ENCODE data around the gene CRIM1.

The CRIM1 gene

GRCh38 chr2:36396878-36397539 is 41.4 kb downstream of the CRIM1 start:
- DNase-seq (ENCODE audit: low read depth in 1 of 2, low spot score in 1 of 2) = no peak

DNA sequence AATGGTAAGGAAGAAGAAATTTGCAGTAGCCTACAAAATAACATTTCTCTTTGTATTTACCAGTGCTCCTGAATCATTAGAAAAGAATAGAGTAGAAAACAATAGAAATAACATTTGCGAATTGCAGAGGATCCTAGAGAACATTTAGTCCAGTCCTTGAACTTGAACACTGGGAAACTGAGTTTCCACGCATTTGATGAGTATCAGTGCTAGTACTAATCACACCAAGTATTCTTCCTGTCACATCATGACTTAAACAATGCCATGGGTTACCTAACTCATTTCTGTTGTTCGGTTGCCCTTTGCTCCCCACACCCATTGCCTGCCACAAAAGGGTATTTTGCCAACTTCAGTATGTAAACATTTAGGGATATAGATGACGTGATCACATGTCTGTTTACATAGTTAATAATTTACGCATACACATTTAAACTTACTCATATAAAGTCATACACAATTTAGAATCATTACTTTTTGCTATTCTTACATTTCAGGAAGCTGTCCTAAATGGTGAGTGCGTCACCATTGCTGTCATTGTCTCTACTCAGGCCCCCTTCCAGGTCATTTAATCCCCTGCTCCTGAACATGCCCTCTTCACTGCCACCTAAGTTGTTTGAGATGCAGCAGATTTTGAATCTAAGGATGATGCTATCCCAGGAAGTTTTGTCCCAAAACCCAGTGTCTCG is 42.3 kb downstream of the CRIM1 start:
- DNase-seq (ENCODE audit: low read depth in 1 of 2, low spot score in 1 of 2) = no peak

- no peak for DNase-seq (ENCODE audit: low read depth in 1 of 2, low spot score in 1 of 2)
Measured at GRCh38 chr2:36399050-36399449, 43.5 kb downstream of the CRIM1 start.

DNA sequence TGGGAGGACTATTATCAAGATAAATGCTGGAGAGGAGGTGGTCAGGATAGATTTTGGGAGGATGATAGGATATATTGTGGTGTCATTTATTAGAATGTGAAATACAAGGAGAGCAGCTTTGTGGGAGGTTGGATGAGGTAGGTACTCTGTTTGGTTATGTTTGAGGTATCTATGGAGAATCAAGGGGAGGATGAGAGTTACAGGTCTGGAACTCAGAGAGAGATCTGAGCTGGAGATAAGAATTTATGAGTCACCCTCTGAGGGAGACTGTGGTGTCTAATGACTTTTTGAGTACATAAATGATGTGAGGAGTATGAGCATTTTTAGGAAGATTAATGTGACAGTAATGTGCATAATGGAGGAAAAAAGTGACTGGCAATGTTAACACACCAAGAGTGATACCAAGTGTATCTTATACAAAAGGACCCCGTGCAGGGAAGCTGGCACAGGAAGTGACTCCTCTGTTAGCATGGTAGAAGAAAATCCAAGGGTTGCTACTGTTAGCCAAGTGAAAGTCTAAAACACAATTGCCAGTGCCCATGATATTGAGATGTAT is 48.2 kb downstream of the CRIM1 start:
- no peak for DNase-seq (ENCODE audit: low read depth in 1 of 2, low spot score in 1 of 2)

DNA sequence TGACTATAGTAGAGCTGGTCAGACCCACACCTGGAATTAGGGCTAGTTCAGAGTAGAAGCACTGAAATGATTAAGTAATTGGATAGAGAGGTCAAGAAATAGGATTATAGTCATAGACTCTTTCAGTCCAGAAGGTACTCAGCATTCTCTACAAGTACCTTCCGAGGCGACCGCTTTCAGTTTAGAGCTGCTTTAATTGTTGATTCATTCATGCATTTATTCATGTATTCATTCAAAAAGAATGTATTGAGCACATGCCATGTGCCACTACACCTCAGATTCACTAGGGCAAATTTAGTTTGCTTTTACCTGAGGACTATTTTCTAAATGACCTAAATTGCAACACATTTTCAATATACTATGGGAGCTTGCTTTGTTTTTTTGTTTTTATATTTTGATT is 48.7 kb downstream of the CRIM1 start:
- DNase-seq (ENCODE audit: low read depth in 1 of 2, low spot score in 1 of 2) = no peak

DNA sequence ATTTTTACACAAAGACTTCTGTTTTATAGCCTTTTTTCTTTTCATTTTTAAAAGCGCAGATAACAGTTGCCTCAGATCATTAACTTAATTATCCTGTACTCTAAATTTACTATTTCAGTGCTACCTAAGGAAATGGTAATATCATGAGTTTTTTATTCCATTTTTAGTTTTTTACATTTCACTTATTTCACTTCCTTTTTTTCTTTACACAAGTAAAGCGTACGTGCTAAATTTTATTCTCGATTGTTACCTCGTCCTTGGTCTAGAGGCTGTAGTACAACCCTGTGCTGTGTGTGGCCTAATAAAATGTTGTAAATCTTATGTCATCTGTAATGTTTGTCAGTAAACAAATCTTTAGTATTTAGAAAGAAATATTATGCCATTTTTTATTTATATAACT is 49.2 kb downstream of the CRIM1 start:
- DNase-seq (ENCODE audit: low read depth in 1 of 2, low spot score in 1 of 2) = no peak

DNA sequence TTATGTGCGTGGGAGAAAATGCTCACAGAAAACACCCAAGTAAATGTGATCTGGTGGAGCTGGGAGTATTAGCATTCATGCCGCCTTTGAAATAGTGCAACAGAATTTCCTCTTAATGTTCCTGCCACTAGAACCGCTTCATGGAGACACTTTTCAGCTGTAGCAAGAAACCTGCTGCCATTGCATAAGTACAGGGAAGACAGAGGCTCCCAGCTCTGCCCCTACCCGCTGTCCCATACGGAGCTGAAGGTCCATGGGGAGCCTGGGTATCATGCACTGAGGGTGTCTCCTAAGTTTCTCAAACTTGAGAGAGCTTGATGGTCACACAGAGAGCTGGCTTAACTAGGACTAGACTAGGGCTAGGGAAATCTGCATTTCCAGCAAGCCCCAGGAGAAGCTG is 49.6 kb downstream of the CRIM1 start:
- DNase-seq (ENCODE audit: low read depth in 1 of 2, low spot score in 1 of 2) = no peak

GRCh38 chr2:36406296-36406695 is 50.7 kb downstream of the CRIM1 start:
- no peak for DNase-seq (ENCODE audit: low read depth in 1 of 2, low spot score in 1 of 2)

- DNase-seq (ENCODE audit: low read depth in 1 of 2, low spot score in 1 of 2) = no peak
Measured at GRCh38 chr2:36407413-36407812, 51.8 kb downstream of the CRIM1 start.

GRCh38 chr2:36408198-36408703 is 52.7 kb downstream of the CRIM1 start:
- no peak for DNase-seq (ENCODE audit: low read depth in 1 of 2, low spot score in 1 of 2)

DNA sequence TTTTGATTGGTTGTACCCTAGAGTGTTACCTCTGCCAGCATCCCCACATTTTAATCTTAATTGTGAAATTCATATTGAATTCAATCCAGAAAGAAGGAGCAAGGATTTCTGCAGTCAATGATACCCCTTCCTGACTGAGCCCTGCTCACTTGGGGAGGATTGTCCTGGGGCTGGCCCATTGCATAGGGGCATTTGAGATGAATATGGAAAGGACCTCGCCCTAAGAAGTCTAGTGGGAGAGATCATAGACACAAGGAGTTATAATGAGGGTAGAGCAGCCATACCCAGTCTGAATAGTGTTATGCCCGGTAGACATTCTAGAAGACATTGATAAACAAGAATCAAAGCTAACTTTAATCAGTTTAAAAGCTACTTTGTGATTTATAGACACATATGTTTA is 53.8 kb downstream of the CRIM1 start:
- DNase-seq (ENCODE audit: low read depth in 1 of 2, low spot score in 1 of 2) = no peak

DNA sequence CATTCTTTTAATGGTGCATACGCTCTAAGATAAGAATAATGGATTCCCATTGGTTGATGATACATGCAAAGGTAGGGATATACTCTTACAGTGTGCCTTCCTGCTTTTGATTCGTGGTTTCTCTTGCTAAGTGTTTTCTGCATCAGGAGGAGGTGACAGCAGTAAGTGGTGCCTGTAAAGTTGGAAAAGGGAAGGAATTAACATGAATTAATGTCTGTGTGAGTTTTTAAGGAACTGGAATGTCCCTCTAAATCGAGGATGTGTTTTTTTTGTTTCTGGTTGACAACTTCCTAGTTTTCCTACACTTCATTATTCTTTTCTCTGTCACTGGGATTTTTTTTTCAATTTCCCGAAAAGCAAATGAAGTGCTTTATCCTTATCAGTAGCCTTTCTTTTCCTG is 54.4 kb downstream of the CRIM1 start:
- DNase-seq (ENCODE audit: low read depth in 1 of 2, low spot score in 1 of 2) = no peak

DNA sequence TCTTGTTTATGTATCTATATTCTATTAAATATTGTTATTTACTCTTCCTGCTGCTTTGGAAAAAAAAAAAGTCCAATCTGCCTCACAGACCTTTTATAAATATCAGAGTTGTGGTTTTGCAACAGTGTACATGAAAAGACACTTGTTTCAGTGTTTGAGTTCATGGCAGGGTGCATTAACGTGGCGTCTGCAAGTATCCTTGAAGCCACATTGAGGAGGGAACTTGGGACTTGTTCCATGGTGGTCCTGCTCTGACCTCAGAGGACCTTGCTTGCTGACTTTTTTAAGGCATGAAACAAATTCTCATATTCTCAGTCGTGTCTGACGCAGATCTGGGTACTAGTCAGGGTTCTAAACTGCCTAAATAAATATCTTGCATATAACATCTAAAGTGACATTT is 55.1 kb downstream of the CRIM1 start:
- no peak for DNase-seq (ENCODE audit: low read depth in 1 of 2, low spot score in 1 of 2)

DNA sequence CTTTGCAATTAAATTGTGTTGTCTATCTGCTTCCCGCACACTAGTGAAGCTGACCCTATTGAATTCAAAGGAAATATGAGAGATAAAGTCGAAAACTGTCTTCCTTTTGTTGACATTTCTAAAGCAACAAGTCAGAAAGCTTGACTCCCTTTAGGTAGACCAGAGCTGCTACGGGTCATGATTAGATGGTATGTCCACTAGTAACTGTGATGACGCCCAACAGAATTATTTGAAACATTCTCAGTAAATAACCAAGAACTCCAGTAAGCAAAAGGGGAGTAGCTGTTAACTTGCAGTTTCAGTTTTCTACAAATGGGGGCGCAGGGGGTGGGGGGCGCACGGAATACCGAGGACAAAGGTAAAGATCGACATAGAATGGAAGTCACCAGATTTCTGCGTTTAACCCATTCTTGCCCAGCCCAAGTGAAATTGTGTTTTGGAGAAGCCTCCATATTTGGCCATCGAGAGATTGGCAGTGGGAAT is 56.4 kb downstream of the CRIM1 start:
- DNase-seq (ENCODE audit: low read depth in 1 of 2, low spot score in 1 of 2) = no peak

GRCh38 chr2:36413218-36413617 is 57.6 kb downstream of the CRIM1 start:
- DNase-seq (ENCODE audit: low read depth in 1 of 2, low spot score in 1 of 2) = no peak

GRCh38 chr2:36414307-36414706 is 58.7 kb downstream of the CRIM1 start:
- DNase-seq (ENCODE audit: low read depth in 1 of 2, low spot score in 1 of 2) = no peak

DNA sequence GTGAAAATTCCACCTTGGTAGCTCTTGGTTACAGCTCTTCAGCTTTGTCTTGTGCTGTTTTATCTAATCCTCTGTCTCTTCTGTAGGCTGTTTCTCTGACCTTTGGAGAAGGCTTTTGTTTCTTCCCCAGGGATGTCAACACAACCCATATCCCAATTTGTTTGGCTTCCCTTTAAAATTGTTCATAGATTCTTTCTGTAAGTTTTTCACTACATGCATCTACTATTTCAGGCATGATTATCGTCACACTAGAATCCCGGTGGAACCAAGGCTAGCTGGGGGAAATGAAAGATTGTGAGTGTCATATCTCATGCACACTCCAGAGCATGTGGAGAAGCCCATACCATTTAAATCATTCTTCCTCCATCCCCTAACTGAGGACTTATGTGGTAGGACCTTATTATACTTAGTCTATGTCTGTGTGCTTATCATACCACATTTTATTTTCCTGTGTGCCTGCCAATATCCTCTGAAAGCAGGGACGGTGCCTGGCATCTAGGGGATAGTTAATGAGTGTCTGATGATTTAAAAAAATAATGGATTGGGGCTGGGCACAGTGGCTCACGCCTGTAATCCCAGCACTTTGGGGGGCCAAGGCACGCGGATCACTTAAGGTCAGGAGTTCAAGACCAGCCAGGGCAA is 59.9 kb downstream of the CRIM1 start:
- no peak for DNase-seq (ENCODE audit: low read depth in 1 of 2, low spot score in 1 of 2)

GRCh38 chr2:36416370-36417165 is 61.0 kb downstream of the CRIM1 start:
- no peak for DNase-seq (ENCODE audit: low read depth in 1 of 2, low spot score in 1 of 2)

DNA sequence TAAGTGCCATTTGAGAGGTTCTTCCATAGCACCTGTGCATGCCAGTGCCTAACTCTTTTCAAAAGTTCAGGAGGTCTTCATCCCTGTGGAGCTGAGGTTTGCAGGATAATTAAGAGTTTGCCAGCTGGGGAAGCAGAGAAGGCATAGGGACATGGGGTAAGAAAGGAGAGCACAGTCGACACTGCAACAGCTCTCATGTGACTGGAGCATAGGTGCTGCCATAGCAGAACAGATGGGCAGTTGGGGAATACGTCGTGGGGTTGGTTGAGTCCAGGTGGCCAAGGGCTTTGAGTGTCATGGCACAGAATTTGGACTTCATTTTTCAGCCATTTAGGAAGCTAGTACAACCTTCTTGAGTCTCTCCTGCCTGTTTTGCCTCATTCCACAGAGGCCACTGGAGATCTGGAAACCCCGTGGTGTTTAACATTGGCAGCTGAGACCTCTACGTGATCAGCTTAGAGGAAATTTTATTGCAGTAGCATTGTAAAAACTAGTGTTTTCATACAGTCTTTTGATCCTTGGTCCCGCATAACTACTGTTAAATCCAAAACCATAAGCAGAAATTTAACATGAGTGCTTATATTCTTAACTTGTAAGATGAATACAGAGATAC is 65.1 kb downstream of the CRIM1 start:
- no peak for DNase-seq (ENCODE audit: low read depth in 1 of 2, low spot score in 1 of 2)

GRCh38 chr2:36421379-36421778 is 65.8 kb downstream of the CRIM1 start:
- no peak for DNase-seq (ENCODE audit: low read depth in 1 of 2, low spot score in 1 of 2)

GRCh38 chr2:36423172-36423571 is 67.6 kb downstream of the CRIM1 start:
- DNase-seq (ENCODE audit: low read depth in 1 of 2, low spot score in 1 of 2) = no peak
